HG02759 (cell line): ENCODE measurements around the gene OR2B6.
"Not testable (repeated sequence)": the region's sequence is repeated elsewhere in the genome, so short reads cannot be mapped to it uniquely, and the experiment has no call there.

Source experiments
- ATAC-seq: cut with Tn5 transposase; IDR thresholded peaks from one replicate; pipeline ENCODE4 v1.9.1; 2021; ENCODE audit warnings: mild to moderate bottlenecking, moderate library complexity; ENCODE audit not compliant: unreplicated experiment

OR2B6 gene

DNA sequence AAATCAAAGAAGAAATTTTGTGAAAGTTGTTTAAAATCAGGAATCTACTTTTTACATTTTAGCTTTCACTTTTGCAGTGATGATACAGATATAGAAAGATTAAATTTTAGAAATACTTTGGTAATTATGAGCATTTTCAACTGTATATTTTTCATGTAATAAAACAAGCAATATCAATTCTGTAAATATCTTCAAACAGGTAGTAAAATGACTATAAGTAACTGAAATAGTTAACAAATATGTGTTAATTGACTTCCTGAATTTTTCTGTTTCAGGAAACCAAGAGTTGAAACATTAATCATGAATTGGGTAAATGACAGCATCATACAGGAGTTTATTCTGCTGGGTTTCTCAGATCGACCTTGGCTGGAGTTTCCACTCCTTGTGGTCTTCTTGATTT lies at the start of gene OR2B6:
OR2B6 (plus strand) TSS at position 301 of the 400 bp plus-strand sequence; CDS start at position 301, 0 bp downstream.
- ATAC-seq = no peak

DNA sequence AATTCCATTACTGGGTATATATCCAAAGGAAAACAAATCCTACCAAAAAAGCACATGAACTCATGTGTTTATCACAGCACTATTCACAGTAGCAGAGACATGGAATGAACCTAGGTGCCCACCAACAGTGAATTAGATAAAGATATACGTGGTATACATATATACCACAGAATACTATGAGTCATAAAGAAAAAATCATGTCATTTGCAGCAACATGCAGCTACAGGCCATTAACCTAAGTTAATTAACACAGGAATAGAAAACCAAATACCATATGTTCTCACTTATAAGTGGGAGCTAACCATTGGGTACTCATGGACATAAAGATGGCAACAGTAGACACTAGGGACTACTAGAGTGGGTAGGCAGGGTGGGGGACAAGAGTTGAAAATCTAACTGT lies 49.0 kb upstream of the OR2B6 start:
- ATAC-seq = no peak

DNA sequence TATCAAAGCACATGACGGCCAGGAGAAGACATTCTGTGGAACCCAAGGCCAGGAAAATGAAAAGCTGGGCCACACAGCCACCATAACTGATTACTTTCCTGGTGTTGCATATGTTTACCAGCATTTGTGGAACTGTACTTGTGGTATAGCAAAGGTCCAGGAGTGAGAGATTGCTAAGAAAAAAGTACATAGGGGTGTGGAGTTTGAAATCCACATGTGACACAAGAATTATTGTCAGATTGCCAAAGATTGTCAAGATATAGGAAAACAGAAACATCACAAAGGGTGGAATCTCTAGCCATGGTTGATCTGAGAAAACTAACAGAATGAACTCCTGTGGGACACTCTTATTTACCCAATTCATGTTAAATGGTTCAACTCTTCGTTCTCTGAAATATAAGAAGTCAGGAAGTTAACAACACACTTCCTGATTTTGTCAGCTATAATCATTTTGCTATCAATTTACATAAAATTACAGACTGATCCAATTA lies 45.0 kb upstream of the OR2B6 start, which contains the start of gene OR2B2:
OR2B2 (minus strand) TSS at position 441 of the 491 bp plus-strand sequence; CDS start at position 364, 77 bp downstream.
- no peak for ATAC-seq

GRCh38 chr6:27922949-27923348 lies 34.1 kb upstream of the OR2B6 start:
- no peak for ATAC-seq

- no peak for ATAC-seq
These were observed 32.9 kb upstream of the OR2B6 start for GRCh38 chr6:27924179-27924578.

- not testable (repeated sequence) for ATAC-seq
These were observed 29.0 kb upstream of the OR2B6 start for GRCh38 chr6:27928041-27928440.

GRCh38 chr6:27929930-27930329 lies 27.1 kb upstream of the OR2B6 start:
- ATAC-seq = not testable (repeated sequence)

GRCh38 chr6:27931209-27931608 lies 25.8 kb upstream of the OR2B6 start:
- no peak for ATAC-seq

DNA sequence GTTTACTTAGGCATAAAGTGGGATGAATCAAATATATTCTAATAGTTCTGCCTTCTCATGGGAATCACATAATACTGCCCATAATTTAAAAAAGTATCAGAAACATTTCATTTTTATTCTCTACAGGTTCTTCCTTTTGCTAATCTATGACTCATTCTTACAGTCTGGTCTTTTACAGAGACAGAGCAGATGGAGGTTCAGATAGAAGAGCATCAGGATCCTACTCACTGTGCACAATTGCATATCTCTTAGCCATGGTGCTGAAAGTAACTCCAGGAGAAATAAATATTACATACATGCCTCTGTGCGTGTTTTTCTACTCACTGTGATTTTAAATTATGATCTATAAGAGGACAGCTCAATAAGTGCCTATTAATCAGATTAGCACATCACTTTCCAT lies 16.3 kb upstream of the OR2B6 start:
- ATAC-seq = no peak

GRCh38 chr6:27943072-27943471 lies 14.0 kb upstream of the OR2B6 start:
- not testable (repeated sequence) for ATAC-seq

DNA sequence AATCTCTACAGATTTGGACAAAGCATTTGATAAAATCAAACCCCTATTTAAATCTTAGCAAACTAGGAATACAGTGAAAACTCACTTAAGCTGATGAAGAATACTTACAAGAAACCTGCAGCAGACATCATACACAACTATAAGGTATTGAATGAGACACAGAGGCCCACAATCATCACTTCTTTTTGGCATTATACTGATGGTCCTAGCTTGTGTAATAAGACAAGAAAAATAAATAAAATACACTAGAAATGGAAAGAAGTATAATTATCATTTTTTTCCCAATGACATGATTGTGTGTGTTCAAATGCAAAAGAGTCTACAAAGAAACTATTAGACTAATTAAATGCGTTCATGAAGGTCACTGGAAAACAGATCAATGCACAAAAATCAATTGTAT lies 8.8 kb upstream of the OR2B6 start:
- ATAC-seq = no peak

DNA sequence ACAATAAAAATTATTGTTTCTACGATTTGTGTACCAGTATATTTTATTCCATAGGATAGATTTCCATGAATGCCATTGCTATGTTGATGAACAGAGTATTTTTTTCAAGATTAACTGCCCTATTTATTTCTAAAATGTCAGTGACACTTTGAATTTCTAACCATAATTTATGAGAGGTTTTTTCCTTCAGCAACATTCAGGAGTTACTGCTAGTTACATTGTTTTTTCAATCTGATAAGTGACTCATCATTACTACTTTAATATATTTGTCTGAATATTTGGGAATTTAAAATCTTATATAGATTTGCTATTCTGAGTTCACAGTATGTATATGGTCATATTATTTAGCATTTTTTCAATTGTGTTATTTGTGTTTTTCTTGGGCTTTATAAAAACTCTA lies 6.0 kb upstream of the OR2B6 start:
- ATAC-seq = no peak

GRCh38 chr6:27957516-27957915 lies 475 bp downstream of the OR2B6 start:
- ATAC-seq = no peak

- ATAC-seq = no peak
These were observed 5.5 kb downstream of the OR2B6 start for GRCh38 chr6:27962506-27962905.

DNA sequence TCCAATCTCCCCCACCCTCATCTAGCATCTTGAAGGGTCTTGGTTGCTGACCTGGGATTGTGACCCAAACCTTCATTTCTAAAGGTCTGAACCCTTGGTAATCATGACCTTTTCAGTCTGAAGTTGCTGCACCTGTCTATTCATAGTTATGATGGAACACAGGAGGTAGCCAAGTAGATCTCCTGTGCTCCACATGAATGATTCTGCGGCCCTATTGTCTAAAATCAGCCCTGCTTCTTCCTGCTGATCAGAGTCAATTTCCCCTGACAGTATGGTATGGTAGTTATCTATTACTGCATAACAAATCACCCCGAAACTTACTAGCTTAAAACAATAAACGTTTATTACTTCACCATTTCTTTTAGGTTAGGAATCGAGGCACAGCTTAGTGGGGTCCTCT lies 9.0 kb downstream of the OR2B6 start:
- peak; percentile 66 for ATAC-seq

DNA sequence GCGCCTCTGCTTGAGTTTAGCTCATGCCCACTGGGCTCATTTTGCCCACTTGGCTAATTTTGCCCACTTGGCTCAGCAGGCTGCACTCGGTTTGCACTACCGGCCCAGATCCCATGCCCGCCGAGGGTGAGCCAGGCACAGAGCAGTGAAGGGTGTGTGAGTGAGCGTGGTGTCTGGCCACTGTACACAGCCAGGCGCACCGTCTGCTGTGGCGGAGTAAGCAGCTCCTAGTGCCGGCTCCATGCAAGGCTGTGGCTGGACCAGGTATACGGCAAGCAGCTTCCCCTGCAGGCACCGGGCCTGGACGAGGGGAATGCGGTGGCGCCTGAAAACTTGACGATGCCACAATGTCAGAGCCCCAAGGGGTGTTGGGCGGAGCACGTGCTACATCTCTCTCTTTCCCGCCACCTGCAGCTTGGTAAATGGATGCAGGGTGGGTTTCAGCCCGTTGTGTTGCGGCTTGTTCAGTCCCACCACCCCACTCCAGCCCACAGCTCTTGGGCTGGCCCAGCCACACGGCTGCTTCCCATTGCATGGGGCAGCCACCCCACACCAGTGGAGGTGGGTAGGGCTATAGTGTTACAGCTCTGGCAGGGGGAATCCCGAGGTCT lies 9.9 kb downstream of the OR2B6 start:
- ATAC-seq = no peak

DNA sequence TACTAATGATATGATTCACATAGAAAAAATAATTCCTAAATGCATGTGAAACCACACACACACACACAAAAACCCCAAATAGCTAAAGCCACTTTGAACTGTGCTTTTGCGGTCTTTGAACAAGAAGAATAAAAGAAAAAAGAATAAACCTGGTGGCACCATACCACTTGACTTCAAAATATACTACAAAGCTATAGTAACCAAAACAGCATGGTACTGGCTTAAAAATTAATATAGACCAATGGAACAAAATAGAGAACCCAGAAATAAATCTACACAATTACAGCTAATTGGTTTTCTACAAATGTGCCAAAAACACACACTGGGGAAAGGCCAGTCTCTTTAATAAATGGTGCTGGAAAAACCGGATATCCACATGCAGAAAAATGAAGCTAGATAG lies 13.4 kb downstream of the OR2B6 start:
- ATAC-seq = no peak

- ATAC-seq = no peak
These were observed 15.7 kb downstream of the OR2B6 start for GRCh38 chr6:27972750-27973149.

GRCh38 chr6:27977387-27977786 lies 20.3 kb downstream of the OR2B6 start:
- ATAC-seq = no peak

DNA sequence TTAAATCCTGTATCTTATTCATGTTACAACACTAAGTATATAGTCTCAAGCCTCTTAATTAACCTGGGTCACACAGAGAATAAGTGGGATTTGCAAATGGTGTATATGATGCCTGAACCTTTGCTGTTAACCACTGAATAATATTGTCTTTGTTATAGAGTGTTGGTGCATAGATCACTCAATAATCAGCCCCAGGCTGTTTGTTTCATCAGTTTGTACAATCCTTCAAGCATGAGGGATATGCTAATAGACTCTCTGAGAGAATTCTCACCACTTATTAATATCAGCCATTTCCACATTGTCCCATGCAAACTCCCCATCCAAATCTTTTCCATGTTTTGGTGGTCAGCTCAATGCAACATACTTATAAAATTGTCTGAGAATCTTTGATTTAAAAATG lies 21.7 kb downstream of the OR2B6 start:
- ATAC-seq = no peak

- no peak for ATAC-seq
These were observed 23.1 kb downstream of the OR2B6 start for GRCh38 chr6:27980111-27980510.

- ATAC-seq = no peak
These were observed 30.1 kb downstream of the OR2B6 start for GRCh38 chr6:27986928-27987725.
